OCI-LY7 (cell line): ENCODE results near the gene ARHGEF10L.
A peak's percentile ranks its signal among the peaks of the same experiment; 100 is the strongest.

Source experiments
- EZH2phosphoT487 ChIP-seq: fragments of 200-600 bp; sonication (generic); IDR thresholded peaks from 2 replicates; pipeline ENCODE4 v1.6.1; 2018; ENCODE audit warnings: low read depth, borderline replicate concordance, mild to moderate bottlenecking, mixed run types, antibody characterized with exemption, low read length, moderate library complexity, mixed read lengths
- TF ChIP-seq, protein P1 (sequence below): fragments of 200-600 bp; sonication (generic); conservative IDR thresholded peaks from 2 replicates; pipeline ENCODE4 v1.5.1; 2014; ENCODE audit warnings: mild to moderate bottlenecking, antibody characterized with exemption, low read length, moderate library complexity, mixed read lengths

GRCh38 chr1:17661546-17662157 is 122.2 kb downstream of the ARHGEF10L start:
- no peak for TF ChIP-seq EZH2phosphoT487
- TF ChIP-seq, protein P1, sequence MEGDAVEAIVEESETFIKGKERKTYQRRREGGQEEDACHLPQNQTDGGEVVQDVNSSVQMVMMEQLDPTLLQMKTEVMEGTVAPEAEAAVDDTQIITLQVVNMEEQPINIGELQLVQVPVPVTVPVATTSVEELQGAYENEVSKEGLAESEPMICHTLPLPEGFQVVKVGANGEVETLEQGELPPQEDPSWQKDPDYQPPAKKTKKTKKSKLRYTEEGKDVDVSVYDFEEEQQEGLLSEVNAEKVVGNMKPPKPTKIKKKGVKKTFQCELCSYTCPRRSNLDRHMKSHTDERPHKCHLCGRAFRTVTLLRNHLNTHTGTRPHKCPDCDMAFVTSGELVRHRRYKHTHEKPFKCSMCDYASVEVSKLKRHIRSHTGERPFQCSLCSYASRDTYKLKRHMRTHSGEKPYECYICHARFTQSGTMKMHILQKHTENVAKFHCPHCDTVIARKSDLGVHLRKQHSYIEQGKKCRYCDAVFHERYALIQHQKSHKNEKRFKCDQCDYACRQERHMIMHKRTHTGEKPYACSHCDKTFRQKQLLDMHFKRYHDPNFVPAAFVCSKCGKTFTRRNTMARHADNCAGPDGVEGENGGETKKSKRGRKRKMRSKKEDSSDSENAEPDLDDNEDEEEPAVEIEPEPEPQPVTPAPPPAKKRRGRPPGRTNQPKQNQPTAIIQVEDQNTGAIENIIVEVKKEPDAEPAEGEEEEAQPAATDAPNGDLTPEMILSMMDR = peak; percentile 95
